ENCODE results near the gene HELZ.

DNA sequence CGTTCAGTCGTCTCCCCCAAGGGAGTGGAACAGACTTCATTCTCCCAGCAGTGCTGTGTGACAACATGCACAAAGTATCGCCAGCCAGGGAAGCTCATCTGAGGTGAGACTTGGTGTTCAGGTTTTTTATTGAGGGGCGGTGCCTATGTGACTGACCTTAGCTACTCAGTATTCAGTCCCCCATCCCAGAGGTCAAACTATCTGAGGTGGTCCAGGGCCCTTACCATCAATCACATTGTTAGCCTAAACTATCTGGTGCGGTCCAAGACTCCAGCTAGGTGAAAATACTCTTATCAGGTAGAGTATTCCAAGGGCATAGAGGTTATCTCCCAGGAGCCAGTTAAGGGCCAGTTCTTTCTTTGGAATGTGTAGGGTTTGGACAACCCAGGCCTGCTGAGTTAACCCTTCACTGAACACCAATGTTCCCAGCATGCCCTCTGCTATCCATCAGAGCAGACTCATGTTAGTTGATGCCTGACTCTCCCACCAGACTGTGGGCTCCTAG lies 206.1 kb downstream of the HELZ start:
- TF ChIP-seq, protein P1, sequence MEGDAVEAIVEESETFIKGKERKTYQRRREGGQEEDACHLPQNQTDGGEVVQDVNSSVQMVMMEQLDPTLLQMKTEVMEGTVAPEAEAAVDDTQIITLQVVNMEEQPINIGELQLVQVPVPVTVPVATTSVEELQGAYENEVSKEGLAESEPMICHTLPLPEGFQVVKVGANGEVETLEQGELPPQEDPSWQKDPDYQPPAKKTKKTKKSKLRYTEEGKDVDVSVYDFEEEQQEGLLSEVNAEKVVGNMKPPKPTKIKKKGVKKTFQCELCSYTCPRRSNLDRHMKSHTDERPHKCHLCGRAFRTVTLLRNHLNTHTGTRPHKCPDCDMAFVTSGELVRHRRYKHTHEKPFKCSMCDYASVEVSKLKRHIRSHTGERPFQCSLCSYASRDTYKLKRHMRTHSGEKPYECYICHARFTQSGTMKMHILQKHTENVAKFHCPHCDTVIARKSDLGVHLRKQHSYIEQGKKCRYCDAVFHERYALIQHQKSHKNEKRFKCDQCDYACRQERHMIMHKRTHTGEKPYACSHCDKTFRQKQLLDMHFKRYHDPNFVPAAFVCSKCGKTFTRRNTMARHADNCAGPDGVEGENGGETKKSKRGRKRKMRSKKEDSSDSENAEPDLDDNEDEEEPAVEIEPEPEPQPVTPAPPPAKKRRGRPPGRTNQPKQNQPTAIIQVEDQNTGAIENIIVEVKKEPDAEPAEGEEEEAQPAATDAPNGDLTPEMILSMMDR (IDR thresholded peaks at IDR 0.05) = no peak
- no peak for TF ChIP-seq POLR2A (IDR thresholded peaks at IDR 0.05)
- no peak for TF ChIP-seq EP300 (IDR thresholded peaks at IDR 0.05)

Measured in ovary (tissue), 3 donors.